A549 (cell line): ENCODE results near the gene ZNF354B.

ENCODE experiments used
- CTCF ChIP-seq: fragments of >200 bp; sonication (Bioruptor Twin); formaldehyde crosslinking; IDR thresholded peaks from 3 replicates; pipeline ENCODE4 v1.5.1; 2016
- EP300 ChIP-seq, 2 experiments: fragments of >200 bp; sonication (Bioruptor Twin); formaldehyde crosslinking; IDR thresholded peaks; 2 replicates in 1 of 2; 3 replicates in 1 of 2; pipeline ENCODE4 v1.6.1; 2016 to 2017
- ESRRA ChIP-seq: fragments of 150-350 bp; IDR thresholded peaks from 2 replicates; pipeline ENCODE4 v1.6.1; 2014; ENCODE audit warnings: mild to moderate bottlenecking, low read length, borderline replicate concordance
- PHF8 ChIP-seq: fragments of 200-600 bp; sonication (generic); IDR thresholded peaks from 2 replicates; pipeline ENCODE4 v1.6.1; 2016; ENCODE audit warnings: low read depth, mild to moderate bottlenecking, antibody characterized with exemption, moderate library complexity, borderline replicate concordance
- POLR2A ChIP-seq: IDR thresholded peaks from 2 replicates; pipeline ENCODE4 v1.6.1; 2012; ENCODE audit warnings: mild to moderate bottlenecking, low read length
- RNF2 ChIP-seq: fragments of 200-600 bp; sonication (generic); IDR thresholded peaks from 2 replicates; pipeline ENCODE4 v1.6.1; 2016; ENCODE audit warnings: low read depth, mild to moderate bottlenecking, antibody characterized with exemption, moderate library complexity, borderline replicate concordance
- SMC3 ChIP-seq: fragments of >200 bp; sonication (Bioruptor Twin); formaldehyde crosslinking; IDR thresholded peaks from 3 replicates; pipeline ENCODE4 v1.6.1; 2018; ENCODE audit warnings: inconsistent platforms

- TF ChIP-seq ESRRA (no peak), RNF2 (no peak), PHF8 (no peak), CTCF (no peak), SMC3 (no peak), POLR2A (no peak), EP300 (IDR thresholded peaks at IDR 0.05) (no peak)
Observed at GRCh38 chr5:178825444-178825843, 34.3 kb upstream of the ZNF354B start.
